HL-60 (cell line): ENCODE results near the gene UNC45A.

Experiments
- DNase-seq, 2 experiments: peaks; one replicate each; pipeline ENCODE4 v3.0.0-alpha.2; 2010 to 2020; ENCODE audit warnings: low read depth in 1 of 2, low spot score in 1 of 2
- H3K27ac ChIP-seq: fragments of 250-450 bp; sonication (Bioruptor Pico); replicated peaks from 2 replicates; pipeline ENCODE4 v1.5.1; 2020; ENCODE audit warnings: mild to moderate bottlenecking, moderate library complexity
- H3K27me3 ChIP-seq: fragments of 250-450 bp; sonication (Bioruptor Pico); 2 replicates; pipeline ENCODE4 v1.5.1; 2021; ENCODE audit warnings: mild to moderate bottlenecking, moderate library complexity; ENCODE audit not compliant: insufficient read depth, poor library complexity, severe bottlenecking
- H3K4me3 ChIP-seq: replicated peaks from 2 replicates; pipeline ENCODE4 v1.5.1; 2011; ENCODE audit warnings: mild to moderate bottlenecking, control low read depth, low read length; ENCODE audit not compliant: insufficient read depth
- GABPA ChIP-seq: IDR thresholded peaks from 2 replicates; pipeline ENCODE4 v1.6.1; 2012; ENCODE audit warnings: low read depth
- POLR2AphosphoS5 ChIP-seq: IDR thresholded peaks from 2 replicates; pipeline ENCODE4 v1.6.1; 2012; ENCODE audit warnings: low read depth
- SPI1 ChIP-seq: IDR thresholded peaks from 2 replicates; pipeline ENCODE4 v1.6.1; 2012; ENCODE audit warnings: low read depth, mild to moderate bottlenecking, borderline replicate concordance
- TF ChIP-seq, protein P1 (sequence below): IDR thresholded peaks from 2 replicates; pipeline ENCODE4 v1.6.1; 2012; ENCODE audit warnings: low read depth; ENCODE audit not compliant: insufficient replicate concordance
- TF ChIP-seq, protein P2 (sequence below): IDR thresholded peaks from one replicate; pipeline ENCODE4 v1.5.1; 2011; ENCODE audit warnings: low read length, control low read depth, inconsistent platforms; ENCODE audit not compliant: insufficient read depth

The UNC45A gene

GRCh38 chr15:90938261-90938660 lies 3.2 kb downstream of the UNC45A start:
- DNase-seq: no peak
- TF ChIP-seq POLR2AphosphoS5 (no peak), GABPA (no peak), SPI1 (no peak)
- TF ChIP-seq, protein P1, sequence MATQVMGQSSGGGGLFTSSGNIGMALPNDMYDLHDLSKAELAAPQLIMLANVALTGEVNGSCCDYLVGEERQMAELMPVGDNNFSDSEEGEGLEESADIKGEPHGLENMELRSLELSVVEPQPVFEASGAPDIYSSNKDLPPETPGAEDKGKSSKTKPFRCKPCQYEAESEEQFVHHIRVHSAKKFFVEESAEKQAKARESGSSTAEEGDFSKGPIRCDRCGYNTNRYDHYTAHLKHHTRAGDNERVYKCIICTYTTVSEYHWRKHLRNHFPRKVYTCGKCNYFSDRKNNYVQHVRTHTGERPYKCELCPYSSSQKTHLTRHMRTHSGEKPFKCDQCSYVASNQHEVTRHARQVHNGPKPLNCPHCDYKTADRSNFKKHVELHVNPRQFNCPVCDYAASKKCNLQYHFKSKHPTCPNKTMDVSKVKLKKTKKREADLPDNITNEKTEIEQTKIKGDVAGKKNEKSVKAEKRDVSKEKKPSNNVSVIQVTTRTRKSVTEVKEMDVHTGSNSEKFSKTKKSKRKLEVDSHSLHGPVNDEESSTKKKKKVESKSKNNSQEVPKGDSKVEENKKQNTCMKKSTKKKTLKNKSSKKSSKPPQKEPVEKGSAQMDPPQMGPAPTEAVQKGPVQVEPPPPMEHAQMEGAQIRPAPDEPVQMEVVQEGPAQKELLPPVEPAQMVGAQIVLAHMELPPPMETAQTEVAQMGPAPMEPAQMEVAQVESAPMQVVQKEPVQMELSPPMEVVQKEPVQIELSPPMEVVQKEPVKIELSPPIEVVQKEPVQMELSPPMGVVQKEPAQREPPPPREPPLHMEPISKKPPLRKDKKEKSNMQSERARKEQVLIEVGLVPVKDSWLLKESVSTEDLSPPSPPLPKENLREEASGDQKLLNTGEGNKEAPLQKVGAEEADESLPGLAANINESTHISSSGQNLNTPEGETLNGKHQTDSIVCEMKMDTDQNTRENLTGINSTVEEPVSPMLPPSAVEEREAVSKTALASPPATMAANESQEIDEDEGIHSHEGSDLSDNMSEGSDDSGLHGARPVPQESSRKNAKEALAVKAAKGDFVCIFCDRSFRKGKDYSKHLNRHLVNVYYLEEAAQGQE: no peak
- TF ChIP-seq, protein P2, sequence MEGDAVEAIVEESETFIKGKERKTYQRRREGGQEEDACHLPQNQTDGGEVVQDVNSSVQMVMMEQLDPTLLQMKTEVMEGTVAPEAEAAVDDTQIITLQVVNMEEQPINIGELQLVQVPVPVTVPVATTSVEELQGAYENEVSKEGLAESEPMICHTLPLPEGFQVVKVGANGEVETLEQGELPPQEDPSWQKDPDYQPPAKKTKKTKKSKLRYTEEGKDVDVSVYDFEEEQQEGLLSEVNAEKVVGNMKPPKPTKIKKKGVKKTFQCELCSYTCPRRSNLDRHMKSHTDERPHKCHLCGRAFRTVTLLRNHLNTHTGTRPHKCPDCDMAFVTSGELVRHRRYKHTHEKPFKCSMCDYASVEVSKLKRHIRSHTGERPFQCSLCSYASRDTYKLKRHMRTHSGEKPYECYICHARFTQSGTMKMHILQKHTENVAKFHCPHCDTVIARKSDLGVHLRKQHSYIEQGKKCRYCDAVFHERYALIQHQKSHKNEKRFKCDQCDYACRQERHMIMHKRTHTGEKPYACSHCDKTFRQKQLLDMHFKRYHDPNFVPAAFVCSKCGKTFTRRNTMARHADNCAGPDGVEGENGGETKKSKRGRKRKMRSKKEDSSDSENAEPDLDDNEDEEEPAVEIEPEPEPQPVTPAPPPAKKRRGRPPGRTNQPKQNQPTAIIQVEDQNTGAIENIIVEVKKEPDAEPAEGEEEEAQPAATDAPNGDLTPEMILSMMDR: no peak
- Histone ChIP-seq H3K27me3 (no peaks in the 10 kb centered on the region), H3K4me3 (no peak overlapping the region), H3K27ac (no peak overlapping the region)

DNA sequence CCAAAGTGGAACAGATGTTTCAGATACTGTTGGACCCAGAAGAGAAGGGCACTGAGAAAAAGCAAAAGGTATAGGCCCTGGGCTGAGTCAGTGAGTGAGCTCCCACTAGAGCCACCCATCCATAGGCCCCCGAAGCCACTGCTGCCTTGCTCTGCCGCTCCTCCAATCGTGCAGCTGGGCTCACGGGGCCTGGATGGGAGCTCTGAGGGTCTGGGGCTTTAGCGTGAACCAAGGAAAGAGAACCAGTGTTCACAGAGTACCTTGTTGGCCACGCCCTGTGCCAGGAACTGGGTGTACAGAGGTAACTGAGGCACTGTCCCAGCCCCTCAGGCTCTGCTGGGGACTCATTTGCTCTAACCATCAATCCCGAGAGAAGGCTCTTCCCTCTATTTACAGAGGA lies 4.7 kb downstream of the UNC45A start:
- H3K27ac ChIP-seq: no peak overlapping the region
- TF ChIP-seq, protein P1: no peak
- TF ChIP-seq SPI1 (no peak), POLR2AphosphoS5 (no peak), GABPA (no peak)
- no peak overlapping the region for H3K4me3 ChIP-seq
- DNase-seq: no peak
- H3K27me3 ChIP-seq: no peaks in the 10 kb centered on the region

GRCh38 chr15:90941038-90941437 lies 6.0 kb downstream of the UNC45A start:
- TF ChIP-seq, protein P1: no peak
- TF ChIP-seq SPI1 (no peak), POLR2AphosphoS5 (no peak), GABPA (no peak)
- TF ChIP-seq, protein P2: no peak
- H3K27ac ChIP-seq: no peak overlapping the region
- no peak for DNase-seq
- no peaks in the 10 kb centered on the region for H3K27me3 ChIP-seq
- H3K4me3 ChIP-seq: no peak overlapping the region
